ENCODE results near the gene METTL8. TPM values are rescaled to one million over a fixed set of nuclear protein-coding genes. Genes with fewer than 3 reads are reported as not detected.
"Not testable (repeated sequence)": the region's sequence is repeated elsewhere in the genome, so short reads cannot be mapped to it uniquely, and the experiment has no call there.

The METTL8 gene
- total and polyA plus RNA-seq, 3 donors from 2014 or later = 21.7 to 34.3 (median 24.3) TPM

- Histone ChIP-seq H3K9me3 (no peaks in the 10 kb centered on the region), H3K4me3 (no peak overlapping the region), H3K36me3 (ENCODE audit: low read depth, missing control alignments) (no peaks in the 10 kb centered on the region), H3K4me1 (no peaks in the 10 kb centered on the region), H3K27me3 (no peaks in the 10 kb centered on the region), H3K27ac (no peak overlapping the region)
- TF ChIP-seq, protein P1, sequence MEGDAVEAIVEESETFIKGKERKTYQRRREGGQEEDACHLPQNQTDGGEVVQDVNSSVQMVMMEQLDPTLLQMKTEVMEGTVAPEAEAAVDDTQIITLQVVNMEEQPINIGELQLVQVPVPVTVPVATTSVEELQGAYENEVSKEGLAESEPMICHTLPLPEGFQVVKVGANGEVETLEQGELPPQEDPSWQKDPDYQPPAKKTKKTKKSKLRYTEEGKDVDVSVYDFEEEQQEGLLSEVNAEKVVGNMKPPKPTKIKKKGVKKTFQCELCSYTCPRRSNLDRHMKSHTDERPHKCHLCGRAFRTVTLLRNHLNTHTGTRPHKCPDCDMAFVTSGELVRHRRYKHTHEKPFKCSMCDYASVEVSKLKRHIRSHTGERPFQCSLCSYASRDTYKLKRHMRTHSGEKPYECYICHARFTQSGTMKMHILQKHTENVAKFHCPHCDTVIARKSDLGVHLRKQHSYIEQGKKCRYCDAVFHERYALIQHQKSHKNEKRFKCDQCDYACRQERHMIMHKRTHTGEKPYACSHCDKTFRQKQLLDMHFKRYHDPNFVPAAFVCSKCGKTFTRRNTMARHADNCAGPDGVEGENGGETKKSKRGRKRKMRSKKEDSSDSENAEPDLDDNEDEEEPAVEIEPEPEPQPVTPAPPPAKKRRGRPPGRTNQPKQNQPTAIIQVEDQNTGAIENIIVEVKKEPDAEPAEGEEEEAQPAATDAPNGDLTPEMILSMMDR (IDR thresholded peaks at IDR 0.05) = no peak
- TF ChIP-seq POLR2A (IDR thresholded peaks at IDR 0.05) = no peak
- 97 to 100% methylated on average over 1 of the region's 1 CpG for WGBS, 2 donors
- intact Hi-C loops (cut with DNase I; ENCODE audit: low total_unique reads) = no loop called here
- no peak for DNase-seq
Observed at GRCh38 chr2:171365778-171366177, 68.0 kb downstream of the METTL8 start.

- Histone ChIP-seq H3K36me3 (ENCODE audit: low read depth, missing control alignments) (no peaks in the 10 kb centered on the region), H3K4me3 (no peak overlapping the region), H3K4me1 (no peaks in the 10 kb centered on the region), H3K27me3 (no peaks in the 10 kb centered on the region), H3K27ac (no peak overlapping the region), H3K9me3 (no peaks in the 10 kb centered on the region)
- no peak for DNase-seq
- intact Hi-C loops (cut with DNase I; ENCODE audit: low total_unique reads) = no loop called here
- TF ChIP-seq POLR2A (IDR thresholded peaks at IDR 0.05) = no peak
- TF ChIP-seq, protein P1 (IDR thresholded peaks at IDR 0.05) = no peak
- 91 to 92% methylated on average over 7 of the region's 7 CpGs for WGBS, 2 donors
Observed at GRCh38 chr2:171365232-171365631, 68.6 kb downstream of the METTL8 start.

DNA sequence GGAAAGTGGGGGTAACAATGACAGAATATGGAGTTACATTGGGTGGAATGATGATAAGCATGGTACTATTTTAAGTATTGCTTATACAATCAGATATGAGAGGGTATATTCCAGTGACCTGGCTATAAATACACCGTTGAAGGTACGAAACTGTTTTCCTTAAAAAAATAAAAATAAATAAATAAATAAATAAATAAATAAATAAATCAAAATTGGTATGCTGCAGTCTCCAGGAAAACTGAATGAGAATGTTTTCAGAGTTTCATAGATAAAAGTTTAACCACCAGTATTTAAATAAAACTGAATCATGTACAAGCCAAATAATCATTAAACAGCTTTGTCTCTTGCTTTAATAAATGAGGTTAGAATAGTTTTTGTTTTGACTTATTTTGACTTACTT is 71.4 kb downstream of the METTL8 start:
- TF ChIP-seq, protein P1 (IDR thresholded peaks at IDR 0.05) = no peak
- TF ChIP-seq POLR2A (IDR thresholded peaks at IDR 0.05) = no peak
- Histone ChIP-seq H3K27me3 (no peaks in the 10 kb centered on the region), H3K27ac (no peak overlapping the region), H3K36me3 (ENCODE audit: low read depth, missing control alignments) (no peaks in the 10 kb centered on the region), H3K9me3 (no peaks in the 10 kb centered on the region), H3K4me3 (no peak overlapping the region), H3K4me1 (no peaks in the 10 kb centered on the region)
- no peak for DNase-seq
- intact Hi-C loops (cut with DNase I; ENCODE audit: low total_unique reads) = no loop called here
- WGBS, 2 donors = 93 to 95% methylated on average over 2 of the region's 2 CpGs

DNA sequence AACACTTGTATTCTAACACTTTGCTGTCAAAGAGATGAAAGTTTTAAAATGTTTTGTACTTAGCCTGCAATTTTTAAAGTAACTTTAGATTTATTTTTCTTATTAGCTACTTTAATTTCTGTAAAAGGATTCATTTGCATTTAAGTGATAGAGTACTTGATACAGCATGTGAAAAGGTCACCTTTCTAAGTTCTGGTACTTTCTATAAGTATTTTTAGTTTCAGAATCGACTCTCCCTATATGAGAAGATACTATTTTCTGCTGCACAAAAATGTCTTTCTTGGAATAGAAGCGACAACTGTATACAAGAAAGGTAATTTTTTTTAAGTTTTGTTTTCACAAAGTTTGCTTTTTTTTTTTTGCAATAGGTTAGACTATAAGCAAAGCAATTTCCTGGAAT is 72.9 kb downstream of the METTL8 start:
- Histone ChIP-seq H3K27ac (no peak overlapping the region), H3K9me3 (no peaks in the 10 kb centered on the region), H3K36me3 (ENCODE audit: low read depth, missing control alignments) (no peaks in the 10 kb centered on the region), H3K4me3 (no peak overlapping the region), H3K27me3 (no peaks in the 10 kb centered on the region), H3K4me1 (no peaks in the 10 kb centered on the region)
- TF ChIP-seq POLR2A (IDR thresholded peaks at IDR 0.05) = no peak
- TF ChIP-seq, protein P1 (IDR thresholded peaks at IDR 0.05) = no peak
- intact Hi-C loops (cut with DNase I; ENCODE audit: low total_unique reads) = no loop called here
- 91% methylated on average over 2 of the region's 2 CpGs for WGBS, 2 donors
- no peak for DNase-seq

DNA sequence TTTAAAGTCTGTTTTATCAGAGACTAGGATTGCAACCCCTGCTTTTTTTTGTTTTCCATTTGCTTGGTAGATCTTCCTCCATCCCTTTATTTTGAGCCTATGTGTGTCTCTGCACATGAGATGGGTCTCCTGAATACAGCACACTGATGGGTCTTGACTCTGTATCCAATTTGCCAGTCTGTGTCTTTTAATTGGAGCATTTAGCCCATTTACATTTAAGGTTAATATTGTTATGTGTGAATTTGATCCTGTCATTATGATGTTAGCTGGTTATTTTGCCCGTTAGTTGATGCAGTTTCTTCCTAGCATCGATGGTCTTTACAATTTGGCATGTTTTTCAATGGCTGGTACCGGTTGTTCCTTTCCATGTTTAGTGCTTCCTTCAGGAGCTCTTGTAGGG is 80.0 kb downstream of the METTL8 start:
- H3K27ac ChIP-seq; H3K27me3 ChIP-seq; DNase-seq; H3K9me3 ChIP-seq; H3K36me3 ChIP-seq (ENCODE audit: low read depth, missing control alignments); H3K4me3 ChIP-seq; intact Hi-C loops (cut with DNase I; ENCODE audit: low total_unique reads); H3K4me1 ChIP-seq: not testable (repeated sequence)
- 100% methylated on average over 3 of the region's 3 CpGs for WGBS, 2 donors
